NCI-H1092 (cell line): ENCODE results near the gene TM7SF2.
"Not testable (repeated sequence)": the region's sequence is repeated elsewhere in the genome, so short reads cannot be mapped to it uniquely, and the experiment has no call there.

Source experiments
- DNase-seq: peaks from one replicate; lab custom pipeline; 2025; lab: John Stamatoyannopoulos, UW

Gene TM7SF2

DNA sequence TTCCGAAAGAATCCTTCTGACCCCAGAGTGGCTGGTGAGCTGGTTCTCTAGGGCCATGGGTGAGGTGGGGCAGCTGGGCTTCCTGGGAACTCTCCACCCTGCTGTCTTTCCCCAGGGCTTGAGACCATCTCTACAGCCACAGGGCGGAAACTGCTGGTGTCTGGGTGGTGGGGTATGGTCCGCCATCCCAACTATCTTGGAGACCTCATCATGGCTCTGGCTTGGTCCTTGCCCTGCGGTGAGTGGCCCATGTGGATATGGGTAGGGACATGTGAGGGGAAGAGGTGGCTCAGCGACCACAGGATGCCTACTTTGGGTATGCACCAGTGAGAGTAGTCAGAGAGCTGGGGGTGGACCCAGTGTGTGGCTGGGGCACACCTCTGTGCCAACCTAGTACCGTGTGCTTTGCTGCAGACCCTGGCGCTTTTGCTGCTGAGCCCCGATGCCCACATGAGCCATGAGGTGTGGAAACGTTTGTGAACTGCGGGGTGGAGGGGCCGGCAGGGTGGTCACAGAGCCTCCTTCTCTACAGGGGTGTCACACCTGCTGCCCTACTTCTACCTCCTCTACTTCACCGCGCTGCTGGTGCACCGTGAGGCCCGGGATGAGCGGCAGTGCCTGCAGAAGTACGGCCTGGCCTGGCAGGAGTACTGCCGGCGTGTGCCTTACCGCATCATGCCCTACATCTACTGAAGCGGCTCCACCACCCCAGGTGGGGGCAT, 3.9 kb downstream of the TM7SF2 start:
- DNase-seq, result no peak

DNA sequence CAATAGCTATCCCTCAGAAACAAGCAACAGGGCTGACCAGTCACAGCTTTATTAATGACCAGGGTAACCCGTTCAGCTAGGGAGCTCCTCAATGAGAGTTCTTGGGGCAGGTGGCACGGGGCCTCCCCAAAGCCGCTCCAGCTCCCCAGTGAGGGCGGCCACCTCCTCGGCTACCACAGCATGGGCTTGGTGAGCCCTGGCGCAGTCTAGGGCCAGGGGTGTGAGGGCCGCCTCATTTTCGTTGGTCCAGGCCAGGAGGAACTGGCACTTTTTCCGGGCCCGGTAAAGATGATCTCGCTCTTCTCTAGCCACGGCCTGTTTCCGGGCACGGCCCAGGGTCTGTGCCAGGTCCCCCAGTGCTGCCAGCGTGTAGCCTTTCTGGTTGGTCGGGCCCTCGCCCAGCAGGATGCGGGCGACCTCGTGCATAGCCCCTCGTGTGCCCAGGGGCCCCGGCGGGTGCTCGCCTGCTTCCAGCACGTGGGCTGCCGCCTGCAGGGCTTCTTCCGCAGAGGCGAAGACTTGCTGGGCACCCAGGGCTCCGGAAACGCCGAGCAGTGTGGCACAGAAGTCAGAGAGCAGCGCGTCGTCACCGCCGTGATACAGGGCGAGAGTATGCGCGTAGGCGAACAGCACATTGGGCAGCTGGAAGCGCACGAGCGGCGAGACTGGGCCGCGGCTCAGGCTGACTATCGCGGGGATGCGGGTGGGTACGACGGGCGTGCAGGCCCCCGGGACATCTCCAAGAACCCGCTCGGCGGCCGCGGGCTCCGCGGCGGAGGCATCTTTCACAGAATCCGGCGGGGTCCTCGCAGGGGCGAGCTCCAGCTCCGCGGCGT, 4.9 kb downstream of the TM7SF2 start:
- peak; percentile 38 for DNase-seq

GRCh38 chr11:65117206-65118096, 5.8 kb downstream of the TM7SF2 start, which contains the start of gene ZNHIT2:
ZNHIT2 (minus strand) TSS chr11:65117701; CDS start chr11:65117653, 48 bp downstream.
- peak; percentile 100 for DNase-seq

DNA sequence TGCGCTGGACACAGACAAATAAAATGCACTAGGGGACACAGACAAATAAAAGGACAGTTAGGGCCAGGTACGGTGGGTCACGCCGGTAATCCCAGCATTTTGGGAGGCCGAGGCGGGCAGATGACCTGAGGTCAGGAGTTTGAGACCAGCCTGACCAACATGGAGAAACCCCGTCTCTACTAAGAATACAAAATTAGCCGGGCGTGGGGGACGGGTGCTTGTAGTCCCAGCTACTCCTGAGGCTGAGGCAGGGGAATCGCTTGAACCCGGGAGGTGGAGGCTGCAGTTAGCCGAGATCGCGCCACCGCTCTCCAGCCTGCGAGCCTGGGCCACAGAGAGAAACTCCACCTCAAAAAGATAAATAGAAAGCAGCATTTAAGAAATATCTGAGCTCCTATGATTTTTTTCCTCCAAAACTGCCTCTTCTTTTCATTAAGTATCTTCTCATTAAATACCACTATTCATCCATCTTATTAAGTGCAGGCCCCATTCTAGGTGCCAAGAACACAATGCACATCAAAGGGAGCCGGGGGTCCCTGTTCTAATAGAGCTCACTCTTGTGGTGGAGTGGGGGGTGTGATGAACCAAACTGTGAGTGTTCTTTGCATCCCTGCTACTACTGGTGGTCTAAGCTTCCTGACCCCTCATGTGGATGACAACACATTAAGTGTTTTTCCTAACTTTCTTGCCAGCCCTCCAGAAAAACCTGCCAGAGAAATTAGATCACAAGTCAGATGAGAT, 6.6 kb downstream of the TM7SF2 start:
- DNase-seq, result no peak

GRCh38 chr11:65118891-65119669, 7.4 kb downstream of the TM7SF2 start:
- not testable (repeated sequence) for DNase-seq

- no peak for DNase-seq
These were observed 8.0 kb downstream of the TM7SF2 start for GRCh38 chr11:65119670-65119995.

DNA sequence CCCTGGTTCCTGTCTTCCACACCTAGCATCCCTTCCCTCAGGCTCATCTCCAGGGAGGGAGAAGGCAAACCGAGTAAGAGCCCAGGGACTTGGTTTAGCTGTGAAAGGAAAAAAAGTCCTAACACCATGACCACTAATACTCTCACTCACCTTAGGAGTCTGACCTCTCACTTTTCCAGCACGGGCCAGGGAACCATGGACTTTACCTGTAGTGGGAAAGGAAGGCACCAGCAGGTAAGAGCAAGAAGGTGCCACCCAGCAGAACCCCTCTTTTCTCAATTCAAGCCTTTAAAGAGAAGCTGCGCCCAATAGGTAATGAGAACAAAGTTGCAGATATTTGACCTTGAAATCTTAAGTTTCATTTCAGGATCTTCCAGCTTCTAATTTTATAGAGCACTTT, 9.2 kb downstream of the TM7SF2 start:
- no peak for DNase-seq

- no peak for DNase-seq
These were observed 9.8 kb downstream of the TM7SF2 start for GRCh38 chr11:65121447-65121864.

GRCh38 chr11:65121865-65122696, 10.4 kb downstream of the TM7SF2 start, which contains the start of the genes FAU and MRPL49:
FAU (minus strand) TSS chr11:65122134; CDS start chr11:65121813, 321 bp downstream.
MRPL49 (plus strand) TSS chr11:65122321; CDS start chr11:65122347, 26 bp downstream.
- DNase-seq, result peak; percentile 99

GRCh38 chr11:65124480-65125196, 13.0 kb downstream of the TM7SF2 start:
- no peak for DNase-seq

- DNase-seq, result no peak
These were observed 13.8 kb downstream of the TM7SF2 start for GRCh38 chr11:65125197-65126056.

DNA sequence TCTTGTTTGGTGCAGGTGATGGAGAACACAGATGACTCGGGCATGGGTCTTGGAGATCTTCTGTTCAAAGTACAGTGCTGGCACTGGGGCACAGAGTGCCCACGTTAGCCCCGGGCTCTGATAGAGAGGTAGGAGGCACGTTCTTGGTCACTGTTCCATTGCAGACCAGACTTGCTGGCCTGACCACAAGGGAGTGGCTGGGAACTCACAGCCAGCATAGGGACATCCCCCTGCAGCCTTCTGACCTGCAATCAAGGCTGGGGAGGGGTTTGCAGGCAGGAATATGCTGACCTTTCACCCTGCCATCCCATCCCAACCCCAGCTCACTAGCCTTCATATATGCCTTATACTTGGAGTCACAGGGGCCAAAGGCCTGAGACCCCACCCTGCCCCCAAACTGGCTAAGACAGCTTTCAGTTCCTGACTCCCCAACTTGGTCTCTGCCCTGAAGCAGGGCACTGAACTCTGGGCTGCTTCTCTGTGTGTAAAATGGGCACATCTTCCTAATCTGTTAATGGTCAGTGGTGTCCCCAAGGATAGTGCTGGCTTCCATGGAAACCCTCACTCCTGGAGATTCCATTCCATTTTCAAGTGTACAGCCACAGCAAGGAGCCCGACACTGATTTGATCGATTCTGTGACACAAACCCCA, 15.1 kb downstream of the TM7SF2 start:
- DNase-seq, result no peak

- no peak for DNase-seq
These were observed 16.0 kb downstream of the TM7SF2 start for GRCh38 chr11:65127473-65128181.

DNA sequence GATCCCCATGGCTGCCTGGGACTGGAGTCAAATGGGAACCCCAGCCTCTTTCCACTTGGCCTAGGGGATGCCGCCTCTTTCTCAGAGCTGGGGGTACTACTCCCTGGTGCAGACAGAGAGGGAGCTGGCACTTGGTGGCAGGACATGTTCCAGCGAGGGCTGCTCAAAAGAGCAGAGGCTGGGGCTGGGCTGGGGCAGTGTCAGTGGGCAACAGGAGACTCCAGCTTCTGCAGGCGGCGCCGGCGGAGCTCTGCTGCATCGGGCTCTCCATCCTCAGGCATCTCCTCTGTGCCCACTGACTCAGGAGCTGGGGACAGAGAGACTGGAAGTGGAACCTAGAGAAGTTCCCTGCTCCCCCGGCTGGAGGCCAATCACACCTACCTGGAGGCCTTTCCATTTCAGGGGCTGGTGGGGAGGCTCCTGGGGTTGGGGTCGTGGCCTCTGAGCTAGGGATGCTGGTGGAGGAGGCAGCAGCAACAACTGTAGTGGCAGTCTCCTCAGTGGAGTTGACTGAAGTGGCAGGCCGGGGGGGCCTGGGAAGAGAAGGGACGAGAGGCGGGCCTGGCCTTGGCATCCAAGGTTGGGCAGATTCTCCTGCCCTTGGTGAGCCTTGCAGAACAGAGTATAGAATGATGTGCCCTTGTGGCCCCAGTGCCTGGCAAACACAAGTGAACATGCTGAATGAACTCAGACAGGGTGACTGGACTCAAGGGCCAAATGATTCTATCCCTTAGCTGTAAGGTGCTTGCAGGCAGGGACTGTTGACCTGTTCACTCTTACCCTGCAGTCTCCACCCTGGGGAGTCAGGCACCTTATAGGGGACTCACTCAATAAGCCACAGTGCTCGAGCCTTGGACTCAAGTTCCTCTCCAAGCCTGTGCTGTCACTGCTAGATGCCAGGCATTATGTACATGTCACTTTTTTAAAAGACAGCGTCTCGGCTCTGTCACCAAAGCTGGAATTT, 16.8 kb downstream of the TM7SF2 start:
- no peak for DNase-seq

GRCh38 chr11:65129649-65130441, 18.2 kb downstream of the TM7SF2 start:
- no peak for DNase-seq
